ENCODE results near the gene BNC2.

- TF ChIP-seq POLR2A (IDR thresholded peaks at IDR 0.05), result no peak
- TF ChIP-seq CTCF (IDR thresholded peaks at IDR 0.05), result no peak
Observed at GRCh38 chr9:16501141-16501540, 369.3 kb downstream of the BNC2 start.

All from Peyer's patch (tissue), 4 donors.